Cardiac muscle cell (in vitro differentiated cells and primary cell): ENCODE measurements around the gene AGMO. TPM values are rescaled to one million over a fixed set of nuclear protein-coding genes. Genes with fewer than 3 reads are reported as not detected.
"Not testable (repeated sequence)": the region's sequence is repeated elsewhere in the genome, so short reads cannot be mapped to it uniquely, and the experiment has no call there.

Experiments
- DNase-seq, 2 donors: peaks; one replicate each; pipeline versions ENCODE4 v3.0.0 to v3.0.0-alpha.2; 2010 to 2017; ENCODE audit warnings: low read depth in 1 of 2, low spot score in 1 of 2
- H3K27ac ChIP-seq: fragments of 200-600 bp; sonication (generic); 2 replicates; pipeline ENCODE4 v1.5.1; 2016
- H3K27me3 ChIP-seq: fragments of 200-600 bp; sonication (generic); 2 replicates; pipeline ENCODE4 v1.6.0; 2016; ENCODE audit warnings: control low read depth
- H3K36me3 ChIP-seq: fragments of 200-600 bp; sonication (generic); 2 replicates; pipeline ENCODE4 v1.5.1; 2016; ENCODE audit warnings: control low read depth
- H3K4me1 ChIP-seq: fragments of 200-600 bp; sonication (generic); 2 replicates; pipeline ENCODE4 v1.8.1; 2017; ENCODE audit warnings: low read depth, mild to moderate bottlenecking, mixed run types
- H3K4me3 ChIP-seq: fragments of 200-600 bp; sonication (generic); 2 replicates; pipeline ENCODE4 v1.5.1; 2016; ENCODE audit warnings: mild to moderate bottlenecking
- H3K9me3 ChIP-seq: fragments of 200-600 bp; sonication (generic); 2 replicates; pipeline ENCODE4 v1.5.1; 2017; ENCODE audit warnings: low read depth, mild to moderate bottlenecking, control low read depth
- CTCF ChIP-seq: IDR thresholded peaks from 2 replicates; pipeline ENCODE4 v1.5.1; 2012; ENCODE audit warnings: low read depth, mild to moderate bottlenecking, low read length
- polyA plus RNA-seq: library from polyadenylated mRNA; unstranded; fragments of >200 nt; fragmentation: Nextera tagmentation; extraction: Ambion mirVana; gene quantifications from 2 replicates; pipeline ENCODE4 v1.2.1, GENCODE V29; 2016
- total RNA-seq: library from RNA; depleted of rRNA; stranded (reverse); fragments of >200 nt; gene quantifications from 2 replicates; pipeline ENCODE4 v1.2.3, GENCODE V29; 2016

AGMO gene
- total and polyA plus RNA-seq, 2 experiments from 2014 or later, result 0.16 TPM; not detected in 1

- Histone ChIP-seq H3K27me3 (no peaks in the 10 kb centered on the region), H3K9me3 (no peaks in the 10 kb centered on the region), H3K27ac (no peak overlapping the region), H3K36me3 (no peaks in the 10 kb centered on the region), H3K4me3 (no peak overlapping the region), H3K4me1 (no peaks in the 10 kb centered on the region)
- TF ChIP-seq CTCF, result no peak
- no peak for DNase-seq
Observed at GRCh38 chr7:15544050-15544449, 17.8 kb downstream of the AGMO start.

- Histone ChIP-seq H3K4me1 (no peaks in the 10 kb centered on the region), H3K27me3 (no peaks in the 10 kb centered on the region), H3K9me3 (no peaks in the 10 kb centered on the region), H3K36me3 (no peaks in the 10 kb centered on the region), H3K27ac (no peak overlapping the region), H3K4me3 (no peak overlapping the region)
- DNase-seq, result no peak
- TF ChIP-seq CTCF, result no peak
Observed at GRCh38 chr7:15543256-15543655, 18.6 kb downstream of the AGMO start.

- Histone ChIP-seq H3K4me3 (no peak overlapping the region), H3K4me1 (no peaks in the 10 kb centered on the region), H3K36me3 (no peaks in the 10 kb centered on the region), H3K27me3 (no peaks in the 10 kb centered on the region), H3K27ac (no peak overlapping the region), H3K9me3 (no peaks in the 10 kb centered on the region)
- no peak for DNase-seq
- no peak for TF ChIP-seq CTCF
Observed at GRCh38 chr7:15527648-15528047, 34.2 kb downstream of the AGMO start.

GRCh38 chr7:15525652-15526263, 36.1 kb downstream of the AGMO start:
- no peak for DNase-seq
- Histone ChIP-seq H3K36me3 (no peaks in the 10 kb centered on the region), H3K27ac (no peak overlapping the region), H3K4me3 (no peak overlapping the region), H3K4me1 (no peaks in the 10 kb centered on the region), H3K27me3 (no peaks in the 10 kb centered on the region), H3K9me3 (no peaks in the 10 kb centered on the region)
- TF ChIP-seq CTCF, result no peak

GRCh38 chr7:15524077-15524476, 37.7 kb downstream of the AGMO start:
- DNase-seq, result no peak
- H3K9me3 ChIP-seq, result no peaks in the 10 kb centered on the region
- no peaks in the 10 kb centered on the region for H3K4me1 ChIP-seq
- H3K27ac ChIP-seq, result no peak overlapping the region
- TF ChIP-seq CTCF, result no peak
- H3K36me3 ChIP-seq, result no peaks in the 10 kb centered on the region
- H3K27me3 ChIP-seq, result no peaks in the 10 kb centered on the region
- no peak overlapping the region for H3K4me3 ChIP-seq

- not testable (repeated sequence) for H3K27ac ChIP-seq, DNase-seq, H3K36me3 ChIP-seq, H3K9me3 ChIP-seq, H3K4me3 ChIP-seq, H3K27me3 ChIP-seq, H3K4me1 ChIP-seq
Observed at GRCh38 chr7:15517865-15518264, 44.0 kb downstream of the AGMO start.
